HG02642 (cell line): ENCODE results near the gene PCDHGA6.
A peak's percentile ranks its signal among the peaks of the same experiment; 100 is the strongest.
"Not testable (repeated sequence)": the region's sequence is repeated elsewhere in the genome, so short reads cannot be mapped to it uniquely, and the experiment has no call there.

Experiments
- ATAC-seq: cut with Tn5 transposase; IDR thresholded peaks from one replicate; pipeline ENCODE4 v1.9.1; 2021; ENCODE audit warnings: mild to moderate bottlenecking; ENCODE audit not compliant: unreplicated experiment, poor library complexity

The PCDHGA6 gene

DNA sequence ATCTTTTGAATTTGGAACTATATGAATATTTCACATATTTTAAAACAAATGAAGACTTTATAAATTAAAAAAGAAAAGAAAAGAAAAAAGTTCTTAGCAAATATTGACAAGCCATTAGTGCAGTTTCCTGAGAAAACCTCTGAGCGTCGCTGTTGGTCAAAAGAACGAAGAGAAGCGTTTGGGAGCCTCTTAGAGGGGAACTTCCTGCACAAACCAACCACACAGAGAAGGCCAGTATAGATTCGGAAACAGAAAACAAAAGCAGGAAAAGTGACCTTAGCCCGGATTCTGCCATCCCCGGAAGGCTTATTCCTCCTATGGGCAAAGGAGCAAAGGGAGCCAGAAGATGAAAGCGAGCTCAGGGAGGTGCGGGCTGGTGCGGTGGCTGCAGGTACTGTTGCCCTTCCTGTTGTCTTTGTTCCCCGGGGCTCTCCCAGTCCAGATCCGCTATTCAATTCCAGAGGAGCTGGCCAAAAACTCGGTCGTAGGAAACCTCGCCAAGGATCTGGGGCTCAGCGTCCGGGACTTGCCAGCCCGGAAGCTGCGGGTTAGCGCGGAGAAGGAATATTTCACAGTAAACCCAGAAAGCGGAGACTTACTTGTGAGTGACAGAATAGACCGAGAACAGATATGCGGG lies 13.8 kb upstream of the PCDHGA6 start, which contains the start of gene PCDHGB2:
Gene PCDHGB2, plus strand, starts transcription at position 205 of the 637 bp plus-strand sequence. Its CDS starts 142 bp downstream, at position 347.
- no peak for ATAC-seq

DNA sequence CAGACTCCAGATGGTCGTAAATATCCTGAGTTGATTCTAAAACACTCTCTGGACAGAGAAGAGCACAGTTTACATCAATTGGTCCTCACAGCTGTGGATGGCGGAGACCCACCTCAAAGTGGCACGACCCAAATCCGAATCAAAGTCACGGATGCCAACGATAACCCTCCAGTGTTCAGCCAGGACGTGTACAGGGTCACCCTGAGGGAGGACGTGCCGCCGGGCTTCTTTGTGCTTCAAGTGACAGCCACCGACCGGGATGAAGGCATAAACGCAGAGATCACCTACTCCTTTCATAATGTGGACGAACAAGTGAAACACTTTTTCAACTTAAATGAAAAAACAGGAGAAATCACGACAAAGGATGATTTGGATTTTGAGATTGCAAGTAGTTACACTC lies 13.0 kb upstream of the PCDHGA6 start:
- ATAC-seq, result no peak

GRCh38 chr5:141362719-141363118 lies 11.0 kb upstream of the PCDHGA6 start:
- ATAC-seq, result no peak

DNA sequence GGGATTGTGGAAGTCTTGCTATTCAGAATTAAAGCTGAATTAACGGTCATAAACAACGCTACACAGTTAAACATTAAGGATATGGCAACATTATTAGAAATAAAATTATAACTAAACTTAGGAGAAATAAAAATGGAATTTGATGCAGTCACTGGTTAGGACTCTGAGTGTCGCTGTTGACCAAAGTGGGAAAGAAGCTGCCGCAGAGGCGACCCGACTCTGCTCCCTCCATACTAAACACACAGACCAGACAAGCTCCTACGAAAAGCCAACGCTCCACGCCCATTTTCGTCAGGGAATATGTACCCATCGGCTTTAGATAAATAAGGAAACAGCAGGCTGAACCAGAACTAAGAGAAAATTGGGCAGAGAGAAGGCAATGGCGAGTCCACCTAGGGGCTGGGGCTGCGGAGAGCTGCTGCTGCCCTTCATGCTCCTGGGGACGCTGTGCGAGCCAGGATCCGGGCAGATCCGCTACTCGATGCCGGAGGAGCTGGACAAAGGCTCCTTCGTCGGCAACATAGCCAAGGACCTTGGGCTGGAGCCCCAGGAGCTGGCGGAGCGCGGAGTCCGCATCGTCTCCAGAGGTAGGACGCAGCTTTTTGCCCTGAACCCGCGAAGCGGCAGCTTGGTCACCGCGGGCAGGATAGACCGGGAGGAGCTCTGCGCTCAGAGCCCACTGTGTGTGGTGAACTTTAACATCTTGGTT lies 9.6 kb upstream of the PCDHGA6 start, which contains the start of gene PCDHGA5:
Gene PCDHGA5, plus strand, starts transcription at position 211 of the 709 bp plus-strand sequence. Its CDS starts 169 bp downstream, at position 380.
- ATAC-seq, result no peak

GRCh38 chr5:141366016-141366896 lies 7.4 kb upstream of the PCDHGA6 start:
- no peak for ATAC-seq

DNA sequence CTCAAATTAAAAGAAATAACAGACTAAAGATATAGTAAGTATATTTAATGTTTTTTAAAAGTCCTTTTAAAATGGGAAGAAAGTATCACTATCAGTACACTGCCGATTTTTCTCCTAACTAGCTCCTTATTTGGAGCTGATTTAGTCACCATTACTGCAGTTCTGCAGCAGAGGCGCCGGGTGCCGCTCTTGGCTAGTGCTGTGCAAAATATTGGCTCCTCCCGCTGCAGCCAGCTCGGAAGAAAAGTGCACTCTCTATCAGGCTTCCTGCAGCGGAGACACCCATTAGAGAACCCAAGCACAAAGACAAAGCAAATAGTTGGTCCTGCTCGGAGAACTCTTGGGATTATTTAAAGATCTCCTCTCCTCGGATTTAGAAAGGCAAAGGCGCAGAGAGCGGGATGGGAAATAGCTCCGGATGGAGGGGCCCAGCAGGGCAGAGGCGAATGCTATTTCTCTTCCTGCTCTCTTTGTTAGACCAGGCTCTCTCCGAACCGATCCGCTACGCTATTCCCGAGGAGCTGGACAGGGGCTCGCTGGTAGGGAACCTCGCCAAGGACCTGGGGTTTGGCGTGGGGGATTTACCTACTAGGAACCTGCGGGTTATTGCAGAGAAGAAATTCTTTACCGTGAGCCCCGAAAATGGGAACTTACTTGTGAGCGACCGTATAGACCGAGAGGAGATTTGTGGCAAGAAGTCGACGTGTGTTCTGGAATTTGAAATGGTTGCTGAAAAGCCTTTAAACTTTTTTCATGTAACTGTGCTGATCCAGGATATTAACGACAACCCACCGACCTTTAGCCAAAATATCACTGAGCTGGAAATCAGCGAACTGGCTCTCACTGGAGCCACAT lies 3.5 kb upstream of the PCDHGA6 start, which contains the start of gene PCDHGB3:
Gene PCDHGB3, plus strand, starts transcription at position 249 of the 855 bp plus-strand sequence. Its CDS starts 153 bp downstream, at position 402.
- peak; percentile 77 for ATAC-seq

- ATAC-seq, result no peak
These were observed 1.9 kb upstream of the PCDHGA6 start for GRCh38 chr5:141371572-141372475.

DNA sequence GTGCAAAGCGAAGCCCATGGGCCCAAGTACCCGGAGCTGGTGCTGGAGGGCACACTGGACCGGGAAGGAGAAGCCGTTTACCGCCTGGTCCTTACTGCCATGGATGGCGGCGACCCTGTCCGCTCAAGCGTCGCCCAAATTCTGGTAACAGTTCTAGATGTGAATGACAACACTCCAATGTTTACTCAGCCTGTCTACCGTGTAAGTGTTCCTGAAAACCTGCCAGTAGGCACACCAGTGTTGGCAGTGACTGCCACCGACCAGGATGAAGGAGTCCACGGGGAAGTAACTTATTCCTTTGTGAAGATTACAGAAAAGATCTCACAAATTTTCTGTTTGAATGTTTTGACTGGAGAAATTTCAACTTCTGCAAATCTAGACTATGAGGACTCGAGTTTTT lies 936 bp downstream of the PCDHGA6 start:
- no peak for ATAC-seq

DNA sequence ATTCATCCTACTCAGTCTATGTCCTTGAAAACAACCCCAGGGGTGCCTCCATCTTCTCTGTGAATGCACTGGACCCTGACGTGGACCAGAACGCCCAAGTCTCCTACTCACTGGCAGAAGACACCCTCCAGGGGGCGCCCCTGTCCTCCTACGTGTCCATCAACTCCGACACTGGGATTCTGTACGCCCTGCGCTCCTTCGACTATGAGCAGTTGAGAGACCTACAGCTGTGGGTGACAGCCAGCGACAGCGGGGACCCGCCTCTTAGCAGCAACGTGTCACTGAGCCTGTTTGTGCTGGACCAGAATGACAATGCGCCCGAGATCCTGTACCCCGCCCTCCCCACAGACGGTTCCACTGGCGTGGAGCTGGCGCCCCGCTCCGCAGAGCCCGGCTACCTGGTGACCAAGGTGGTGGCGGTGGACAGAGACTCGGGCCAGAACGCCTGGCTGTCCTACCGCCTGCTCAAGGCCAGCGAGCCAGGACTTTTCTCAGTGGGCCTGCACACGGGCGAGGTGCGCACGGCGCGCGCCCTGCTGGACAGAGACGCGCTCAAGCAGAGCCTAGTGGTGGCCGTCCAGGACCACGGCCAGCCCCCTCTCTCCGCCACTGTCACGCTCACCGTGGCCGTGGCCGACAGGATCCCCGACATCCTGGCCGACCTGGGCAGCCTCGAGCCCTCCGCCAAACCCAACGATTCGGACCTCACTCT lies 1.9 kb downstream of the PCDHGA6 start:
- ATAC-seq, result not testable (repeated sequence)

DNA sequence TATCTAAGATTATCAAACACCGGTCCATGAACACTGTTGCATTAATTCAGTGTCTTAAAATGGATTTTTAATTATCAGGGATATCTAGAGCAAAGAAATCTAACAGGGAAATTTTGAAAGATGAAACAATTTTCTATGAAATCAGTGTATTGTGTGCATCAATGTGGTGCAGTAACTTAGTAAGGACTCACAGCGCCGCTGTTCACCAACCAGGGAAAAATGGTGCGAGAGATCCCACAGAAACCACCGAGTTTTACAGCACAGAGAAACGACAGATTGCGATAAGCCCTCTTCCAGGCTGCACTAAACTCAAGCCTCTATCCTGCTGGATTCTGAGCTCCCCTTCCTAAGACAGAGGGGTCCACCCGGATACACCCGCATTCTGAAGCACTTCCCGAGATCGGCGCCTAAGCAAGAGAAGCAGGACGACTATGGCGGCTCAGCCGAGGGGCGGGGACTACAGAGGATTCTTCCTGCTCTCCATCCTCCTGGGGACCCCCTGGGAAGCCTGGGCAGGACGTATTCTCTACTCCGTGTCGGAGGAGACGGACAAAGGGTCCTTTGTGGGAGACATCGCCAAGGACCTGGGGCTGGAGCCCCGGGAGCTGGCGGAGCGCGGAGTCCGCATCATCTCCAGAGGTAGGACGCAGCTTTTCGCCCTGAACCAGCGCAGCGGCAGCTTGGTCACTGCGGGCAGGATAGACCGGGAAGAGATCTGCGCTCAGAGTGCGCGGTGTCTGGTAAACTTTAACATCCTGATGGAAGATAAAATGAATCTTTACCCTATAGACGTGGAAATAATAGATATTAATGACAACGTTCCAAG lies 9.0 kb downstream of the PCDHGA6 start, which contains the start of gene PCDHGA7:
Gene PCDHGA7, plus strand, starts transcription at position 274 of the 826 bp plus-strand sequence. Its CDS starts 158 bp downstream, at position 432.
- ATAC-seq, result no peak

- no peak for ATAC-seq
These were observed 9.7 kb downstream of the PCDHGA6 start for GRCh38 chr5:141383345-141383744.

- no peak for ATAC-seq
These were observed 11.0 kb downstream of the PCDHGA6 start for GRCh38 chr5:141384471-141385267.

DNA sequence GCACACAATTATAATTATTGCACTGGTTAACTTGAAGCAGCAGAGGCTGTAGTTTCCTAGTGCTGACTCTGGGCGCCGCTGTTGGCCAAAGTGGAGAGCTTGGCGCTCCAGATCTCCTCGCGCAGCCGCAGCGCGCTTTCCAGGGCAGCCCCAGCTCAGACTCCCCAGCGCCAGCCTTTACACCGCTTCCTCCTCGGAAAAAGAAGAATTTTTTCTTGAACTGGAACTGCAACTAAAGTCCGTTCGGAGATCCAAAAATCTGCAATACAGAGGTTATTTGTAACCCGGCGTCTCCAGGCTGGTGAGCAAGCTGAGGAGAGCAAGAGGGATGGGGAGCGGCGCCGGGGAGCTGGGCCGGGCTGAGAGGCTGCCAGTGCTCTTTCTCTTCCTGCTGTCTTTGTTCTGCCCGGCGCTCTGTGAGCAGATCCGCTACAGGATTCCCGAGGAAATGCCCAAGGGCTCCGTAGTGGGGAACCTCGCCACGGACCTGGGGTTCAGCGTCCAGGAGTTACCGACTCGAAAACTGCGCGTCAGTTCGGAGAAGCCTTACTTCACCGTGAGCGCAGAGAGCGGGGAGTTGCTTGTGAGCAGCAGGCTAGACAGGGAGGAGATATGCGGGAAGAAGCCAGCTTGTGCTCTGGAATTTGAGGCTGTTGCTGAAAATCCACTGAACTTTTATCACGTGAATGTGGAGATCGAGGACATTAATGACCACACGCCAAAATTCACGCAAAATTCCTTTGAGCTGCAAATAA lies 14.0 kb downstream of the PCDHGA6 start, which contains the start of gene PCDHGB4:
Gene PCDHGB4, plus strand, starts transcription at position 142 of the 755 bp plus-strand sequence. Its CDS starts 187 bp downstream, at position 329.
- not testable (repeated sequence) for ATAC-seq

DNA sequence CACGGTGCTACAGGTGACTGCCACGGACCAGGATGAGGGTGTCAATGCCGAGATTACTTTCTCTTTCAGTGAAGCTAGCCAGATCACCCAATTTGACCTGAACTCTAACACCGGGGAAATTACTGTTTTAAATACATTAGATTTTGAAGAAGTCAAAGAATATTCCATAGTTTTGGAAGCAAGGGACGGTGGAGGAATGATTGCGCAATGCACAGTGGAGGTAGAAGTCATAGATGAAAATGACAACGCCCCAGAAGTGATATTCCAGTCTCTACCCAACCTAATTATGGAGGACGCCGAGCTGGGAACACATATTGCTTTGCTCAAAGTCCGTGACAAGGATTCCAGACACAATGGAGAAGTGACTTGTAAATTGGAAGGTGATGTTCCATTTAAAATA lies 15.0 kb downstream of the PCDHGA6 start:
- no peak for ATAC-seq
